HG02571 (cell line): Measurements from ENCODE around the gene AOC3.
"Not testable (repeated sequence)": the region's sequence is repeated elsewhere in the genome, so short reads cannot be mapped to it uniquely, and the experiment has no call there.

Experiments
- ATAC-seq: cut with Tn5 transposase; IDR thresholded peaks from one replicate; pipeline ENCODE4 v1.9.1; 2021; ENCODE audit warnings: mild to moderate bottlenecking, moderate library complexity; ENCODE audit not compliant: unreplicated experiment

AOC3 gene

DNA sequence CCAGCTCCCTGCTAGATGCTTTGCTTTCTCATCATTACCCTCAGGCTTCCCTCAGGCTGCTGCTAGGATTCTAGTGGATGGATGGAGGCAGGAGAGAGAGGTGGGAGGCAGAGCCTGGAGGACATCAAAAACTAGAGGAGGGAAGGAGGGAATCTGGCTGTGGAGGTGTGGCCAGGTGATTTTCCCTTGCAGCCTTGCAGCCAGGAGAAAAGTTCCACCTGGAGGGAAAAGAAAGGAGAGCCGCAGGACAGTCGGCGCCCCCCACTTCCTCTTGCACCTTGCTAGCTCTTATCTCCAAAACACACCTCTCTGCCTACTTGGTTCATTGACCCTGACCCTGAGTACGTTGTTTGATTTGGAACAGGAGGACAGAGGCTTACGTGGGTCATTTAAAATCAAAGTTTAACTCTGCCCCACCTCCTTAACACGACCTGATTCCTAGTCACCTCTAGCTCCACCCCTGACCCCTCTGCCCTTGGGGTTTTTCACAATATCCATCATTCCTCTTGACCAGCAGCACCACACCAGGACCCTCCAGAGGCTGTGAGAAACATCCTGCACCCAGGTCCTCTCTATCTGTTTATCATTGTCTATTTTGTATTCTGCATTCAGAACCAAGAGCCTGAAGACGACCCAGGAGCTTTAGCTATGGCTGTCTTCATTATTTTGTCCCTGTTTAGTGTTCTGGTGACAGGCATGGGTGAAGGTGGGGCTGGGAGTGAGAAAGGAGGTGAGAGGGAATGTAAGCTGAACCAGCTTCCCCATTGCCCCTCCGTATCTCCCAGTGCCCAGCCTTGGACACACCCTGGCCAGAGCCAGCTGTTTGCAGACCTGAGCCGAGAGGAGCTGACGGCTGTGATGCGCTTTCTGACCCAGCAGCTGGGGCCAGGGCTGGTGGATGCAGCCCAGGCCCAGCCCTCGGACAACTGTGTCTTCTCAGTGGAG lies 15.9 kb downstream of the AOC3 start:
- ATAC-seq = no peak

DNA sequence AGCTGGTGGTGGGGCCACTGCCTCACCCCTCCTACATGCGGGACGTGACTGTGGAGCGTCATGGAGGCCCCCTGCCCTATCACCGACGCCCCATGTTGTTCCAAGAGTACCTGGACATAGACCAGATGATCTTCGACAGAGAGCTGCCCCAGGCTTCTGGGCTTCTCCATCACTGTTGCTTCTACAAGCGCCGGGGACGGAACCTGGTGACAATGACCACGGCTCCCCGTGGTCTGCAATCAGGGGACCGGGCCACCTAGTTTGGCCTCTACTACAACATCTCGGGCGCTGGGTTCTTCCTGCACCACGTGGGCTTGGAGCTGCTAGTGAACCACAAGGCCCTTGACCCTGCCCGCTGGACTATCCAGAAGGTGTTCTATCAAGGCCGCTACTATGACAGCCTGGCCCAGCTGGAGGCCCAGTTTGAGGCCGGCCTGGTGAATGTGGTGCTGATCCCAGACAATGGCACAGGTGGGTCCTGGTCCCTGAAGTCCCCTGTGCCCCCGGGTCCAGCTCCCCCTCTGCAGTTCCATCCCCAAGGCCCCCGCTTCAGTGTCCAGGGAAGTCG lies 16.8 kb downstream of the AOC3 start:
- not testable (repeated sequence) for ATAC-seq

DNA sequence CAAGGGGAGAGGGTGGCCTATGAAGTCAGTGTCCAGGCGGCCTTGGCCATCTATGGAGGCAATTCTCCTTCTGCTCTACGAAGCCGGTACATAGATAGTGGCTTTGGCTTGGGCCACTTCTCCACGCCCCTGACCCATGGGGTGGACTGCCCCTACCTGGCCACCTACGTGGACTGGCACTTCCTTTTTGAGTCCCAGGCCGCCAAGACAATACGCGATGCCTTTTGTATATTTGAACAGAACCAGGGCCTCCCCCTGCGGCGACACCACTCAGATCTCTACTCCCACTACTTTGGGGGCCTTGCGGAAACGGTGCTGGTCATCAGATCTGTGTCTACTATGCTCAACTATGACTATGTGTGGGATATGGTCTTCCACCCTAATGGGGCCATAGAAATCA lies 17.3 kb downstream of the AOC3 start:
- ATAC-seq = no peak

DNA sequence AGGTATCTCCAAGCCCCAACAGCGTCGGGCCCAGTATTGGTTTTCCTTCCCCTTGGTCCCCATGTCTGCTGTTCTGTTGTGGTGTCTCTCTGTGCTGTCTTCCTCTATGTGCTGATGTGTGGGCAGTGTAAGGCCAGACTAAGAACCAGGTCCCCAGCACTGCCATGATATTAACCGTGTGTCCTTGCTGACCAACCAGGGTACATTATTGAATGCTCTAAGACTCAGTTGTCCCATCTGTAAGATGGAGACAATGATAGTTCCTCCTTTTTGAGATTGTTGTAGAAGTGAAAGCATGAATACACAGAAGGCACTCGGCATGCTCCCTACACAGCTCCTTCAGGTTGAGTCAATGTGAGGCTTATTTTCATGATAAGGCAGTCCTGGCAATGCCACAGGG lies 20.6 kb downstream of the AOC3 start:
- ATAC-seq = no peak

DNA sequence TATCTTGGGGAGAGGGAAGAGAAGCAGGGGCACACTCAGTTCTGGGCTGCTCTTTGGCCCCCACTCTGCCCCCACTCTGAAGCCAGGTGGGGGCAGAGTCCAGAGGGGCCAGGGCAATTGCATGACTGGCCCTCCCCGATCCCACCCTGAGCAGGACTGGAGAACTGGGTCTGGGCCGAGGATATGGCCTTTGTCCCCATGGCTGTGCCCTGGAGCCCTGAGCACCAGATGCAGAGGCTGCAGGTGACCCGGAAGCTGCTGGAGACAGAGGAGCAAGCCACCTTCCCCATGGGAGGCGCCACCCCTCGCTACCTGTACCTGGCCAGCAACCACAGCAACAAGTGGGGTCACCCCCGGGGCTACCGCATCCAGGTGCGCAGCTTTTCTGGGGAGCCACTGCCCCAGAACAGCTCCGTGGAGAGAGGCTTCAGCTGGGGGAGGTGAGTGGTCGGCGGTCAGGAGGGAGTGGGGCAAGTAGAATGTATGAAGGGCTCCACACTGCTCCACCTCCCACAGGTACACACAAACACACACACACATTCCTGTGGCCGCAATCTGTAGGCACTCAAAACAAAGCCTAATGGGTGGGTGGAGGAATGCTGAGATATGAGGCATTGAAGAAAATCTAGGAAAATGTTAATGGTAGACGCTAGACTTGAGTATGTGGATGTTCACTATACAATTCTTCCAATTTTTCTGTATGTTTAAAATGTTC lies 21.4 kb downstream of the AOC3 start:
- no peak for ATAC-seq

DNA sequence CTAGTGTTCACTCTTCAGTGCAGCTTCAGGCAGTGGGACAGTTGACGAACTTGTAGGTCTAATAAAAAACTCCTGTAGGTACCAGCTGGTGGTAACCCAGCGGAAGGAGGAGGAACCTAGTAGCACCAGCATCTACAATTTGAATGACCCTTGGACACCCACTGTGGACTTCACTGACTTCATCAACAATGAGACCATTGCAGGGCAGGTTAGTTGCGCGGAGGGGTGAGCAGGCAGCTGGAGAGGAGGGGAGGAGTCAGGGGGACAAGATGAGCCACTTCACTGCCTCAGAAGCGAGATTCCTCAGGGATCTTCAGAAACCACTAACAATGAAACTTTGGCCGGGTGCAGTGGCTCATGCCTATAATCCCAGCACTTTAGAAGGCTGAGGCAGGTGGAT lies 22.3 kb downstream of the AOC3 start:
- no peak for ATAC-seq

DNA sequence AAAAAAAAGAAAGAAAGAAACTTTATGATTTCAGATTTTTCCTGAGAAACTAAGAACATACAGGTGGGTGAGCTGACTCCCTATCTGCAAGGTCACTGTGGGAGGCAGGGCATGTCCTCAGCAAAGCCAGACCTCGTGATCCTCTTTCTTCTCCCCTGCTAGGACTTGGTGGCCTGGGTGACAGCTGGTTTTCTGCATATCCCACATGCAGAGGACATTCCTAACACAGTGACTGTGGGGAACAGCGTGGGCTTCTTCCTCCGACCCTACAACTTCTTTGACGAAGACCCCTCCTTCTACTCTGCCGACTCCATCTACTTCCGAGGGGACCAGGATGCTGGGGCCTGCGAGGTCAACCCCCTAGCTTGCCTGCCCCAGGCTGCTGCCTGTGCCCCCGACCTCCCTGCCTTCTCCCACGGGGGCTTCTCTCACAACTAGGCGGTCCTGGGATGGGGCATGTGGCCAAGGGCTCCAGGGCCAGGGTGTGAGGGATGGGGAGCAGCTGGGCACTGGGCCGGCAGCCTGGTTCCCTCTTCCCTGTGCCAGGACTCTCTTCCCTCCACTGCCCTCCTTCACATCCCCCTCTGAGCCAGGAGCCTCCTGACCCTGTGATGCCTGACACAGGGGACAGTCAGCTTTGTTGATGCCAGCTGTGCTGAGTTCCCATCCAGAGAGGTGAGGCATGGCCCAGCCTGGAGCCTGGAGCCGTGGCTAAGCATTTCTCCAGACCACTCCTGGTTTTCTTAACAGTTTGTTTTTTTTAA lies 23.1 kb downstream of the AOC3 start:
- ATAC-seq = not testable (repeated sequence)

DNA sequence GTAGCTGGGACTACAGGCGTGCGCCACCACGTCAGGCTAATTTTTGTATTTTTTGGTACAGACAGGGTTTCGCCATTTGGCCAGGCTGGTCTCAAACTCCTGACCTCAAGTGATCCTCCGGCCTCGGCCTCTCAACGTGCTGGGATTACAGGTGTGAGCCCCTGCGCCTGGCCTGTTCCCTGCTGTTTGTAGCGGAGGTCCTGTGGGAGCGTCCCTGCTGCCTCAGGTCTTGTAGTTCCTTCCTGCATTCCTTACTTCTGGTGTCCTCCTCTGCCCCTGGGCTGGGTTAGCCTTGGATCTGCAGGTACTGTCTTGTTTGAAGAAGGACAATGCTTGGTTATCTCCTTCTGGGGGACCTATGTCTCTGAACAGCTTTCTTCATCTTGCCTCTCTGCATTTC lies 26.0 kb downstream of the AOC3 start:
- no peak for ATAC-seq

DNA sequence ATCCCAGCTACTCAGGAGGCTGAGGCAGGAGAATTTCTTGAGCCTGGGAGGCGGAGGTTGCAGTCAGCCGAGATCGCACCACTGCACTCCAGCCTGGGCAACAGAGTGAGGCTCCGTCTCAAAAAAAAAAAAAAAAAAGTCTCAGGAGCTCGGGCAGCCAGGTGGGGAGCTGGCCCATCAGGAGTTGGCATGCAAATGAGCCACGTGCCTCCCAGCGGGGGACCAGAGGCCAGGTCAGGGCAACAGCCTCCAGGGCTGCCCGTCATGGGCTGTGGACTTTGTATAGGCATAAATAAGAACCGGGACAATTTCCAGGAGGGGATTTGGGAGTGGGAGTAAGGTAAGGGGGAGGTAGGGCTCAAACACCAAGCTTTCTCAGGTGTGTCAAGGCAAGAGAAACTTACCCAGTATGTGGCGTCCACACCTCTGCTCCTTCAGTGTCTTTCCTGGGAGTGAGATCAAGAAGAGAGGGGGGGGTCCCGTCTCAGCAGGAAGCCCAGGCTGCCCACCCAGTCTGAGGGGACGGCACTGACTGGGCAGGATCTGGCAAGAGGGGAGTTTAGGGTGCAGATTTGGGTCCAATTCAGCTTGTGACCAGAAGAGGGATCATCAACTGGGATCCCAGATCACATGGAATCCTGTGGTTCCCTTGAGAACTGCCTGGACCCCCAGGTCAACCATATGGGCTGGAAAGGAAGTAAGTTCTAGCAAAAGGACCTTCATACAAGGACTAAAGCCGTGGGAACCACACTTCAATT lies 27.3 kb downstream of the AOC3 start:
- ATAC-seq = no peak

DNA sequence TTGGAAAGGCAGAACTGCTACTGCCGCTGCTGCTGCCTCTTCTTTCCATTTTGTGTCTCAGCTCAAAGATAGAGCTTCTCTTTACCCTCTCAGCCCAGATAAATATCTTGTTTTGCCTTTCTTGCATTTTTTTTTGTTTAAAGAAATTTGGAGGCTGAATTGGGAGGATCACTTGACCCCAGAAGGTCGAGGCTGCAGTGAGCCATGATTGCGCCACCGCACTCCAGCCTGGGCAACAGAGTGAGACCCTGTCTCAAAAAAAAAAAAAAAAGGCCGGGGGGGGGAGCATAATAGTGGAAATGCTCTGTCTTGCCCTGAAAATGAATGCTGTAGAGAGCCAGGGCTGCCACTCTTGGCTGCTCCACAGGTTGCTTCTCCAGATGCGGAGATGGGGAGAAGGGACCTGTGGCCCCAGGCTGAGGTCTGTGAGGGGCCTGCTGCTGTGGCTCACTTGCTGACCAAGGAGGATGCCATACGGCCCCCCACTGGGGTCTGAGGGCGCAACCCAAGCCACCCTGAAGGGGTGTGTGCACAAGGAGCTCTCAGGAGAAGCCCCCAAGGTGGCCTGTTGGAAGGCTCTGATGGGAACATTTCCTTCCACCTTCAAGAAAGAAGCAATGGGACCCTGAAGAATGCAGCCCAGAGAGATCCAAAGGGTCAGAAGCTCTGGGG lies 28.1 kb downstream of the AOC3 start:
- ATAC-seq = no peak

DNA sequence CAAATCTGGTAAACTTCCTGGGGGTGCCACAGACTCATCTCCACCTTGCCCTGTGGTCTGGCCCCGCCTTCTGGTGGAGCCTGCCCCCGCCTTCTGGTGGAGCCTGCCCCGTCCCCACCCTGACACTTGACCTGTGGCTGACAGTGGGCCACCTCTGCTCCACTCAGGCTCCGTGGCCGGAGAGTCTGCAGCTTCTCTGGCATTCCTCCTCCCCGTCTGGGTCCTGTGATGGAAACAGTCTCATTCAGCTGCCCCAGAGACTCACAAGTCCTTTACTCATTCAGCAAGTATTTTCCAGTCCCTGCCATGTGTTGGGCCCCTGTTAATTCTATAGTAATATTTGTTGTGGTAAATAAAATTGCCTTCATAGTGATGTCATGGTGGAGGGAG lies 28.6 kb downstream of the AOC3 start:
- ATAC-seq = no peak

DNA sequence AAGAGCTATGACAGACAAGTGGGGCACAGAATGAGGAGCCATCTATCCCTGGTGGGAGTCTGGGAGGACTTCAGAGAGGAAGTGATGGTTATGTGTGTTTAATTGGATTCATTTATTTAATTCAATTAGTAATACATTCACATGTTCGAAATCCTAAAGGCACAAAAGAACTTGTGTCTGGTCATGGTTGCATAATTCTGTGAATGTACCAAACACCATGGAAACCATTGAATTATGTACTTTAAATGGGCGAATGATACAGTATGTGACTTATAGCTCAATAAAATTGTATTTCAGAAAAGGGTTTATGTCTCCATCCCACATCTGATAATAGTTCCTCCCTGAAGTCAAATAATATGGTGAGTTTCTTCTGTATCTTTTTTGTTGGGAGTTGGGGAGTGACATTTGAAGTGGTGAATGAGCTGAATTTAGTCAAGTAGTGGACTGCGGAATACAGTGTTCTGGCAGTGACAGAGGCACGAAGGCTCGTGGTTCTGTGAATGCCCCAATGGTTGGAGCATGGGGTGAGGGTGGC lies 29.8 kb downstream of the AOC3 start:
- ATAC-seq = no peak

DNA sequence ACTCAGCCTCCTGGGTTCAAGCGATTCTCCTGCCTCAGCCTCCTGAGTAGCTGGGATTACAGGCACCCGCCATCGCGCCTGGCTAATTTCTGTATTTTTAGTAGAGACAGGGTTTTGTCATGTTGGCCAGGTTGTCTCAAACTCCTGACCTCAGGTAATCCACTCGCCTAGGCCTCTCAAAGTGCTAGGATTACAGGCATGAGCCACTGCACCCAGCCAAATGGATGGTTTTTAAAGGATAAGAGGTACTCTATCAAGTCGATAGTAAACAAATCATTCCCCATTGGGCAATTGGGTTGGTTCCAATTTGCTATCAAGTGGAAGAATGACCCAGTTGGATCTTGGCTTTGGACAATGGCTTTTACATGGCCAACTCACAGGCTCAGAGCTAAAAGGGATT lies 30.7 kb downstream of the AOC3 start:
- not testable (repeated sequence) for ATAC-seq

DNA sequence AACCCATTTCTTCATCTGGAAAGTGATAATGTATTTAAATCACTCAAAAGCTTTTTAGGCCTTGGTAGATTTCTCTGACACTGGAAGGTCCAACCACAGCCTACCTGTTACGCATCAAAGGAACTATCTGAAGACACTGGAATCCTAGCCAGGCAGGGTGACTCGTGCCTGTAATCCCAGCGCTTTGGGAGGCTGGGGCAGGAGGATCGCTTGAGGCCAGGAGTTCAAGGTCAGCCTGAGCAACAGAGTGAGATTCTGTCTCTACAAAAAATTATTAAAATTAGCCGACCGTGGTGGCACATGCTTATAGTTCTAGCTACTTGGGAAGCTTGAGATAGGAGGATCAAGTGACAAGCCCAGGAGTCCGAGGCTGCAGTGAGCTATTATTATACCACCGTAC lies 31.2 kb downstream of the AOC3 start:
- ATAC-seq = no peak

DNA sequence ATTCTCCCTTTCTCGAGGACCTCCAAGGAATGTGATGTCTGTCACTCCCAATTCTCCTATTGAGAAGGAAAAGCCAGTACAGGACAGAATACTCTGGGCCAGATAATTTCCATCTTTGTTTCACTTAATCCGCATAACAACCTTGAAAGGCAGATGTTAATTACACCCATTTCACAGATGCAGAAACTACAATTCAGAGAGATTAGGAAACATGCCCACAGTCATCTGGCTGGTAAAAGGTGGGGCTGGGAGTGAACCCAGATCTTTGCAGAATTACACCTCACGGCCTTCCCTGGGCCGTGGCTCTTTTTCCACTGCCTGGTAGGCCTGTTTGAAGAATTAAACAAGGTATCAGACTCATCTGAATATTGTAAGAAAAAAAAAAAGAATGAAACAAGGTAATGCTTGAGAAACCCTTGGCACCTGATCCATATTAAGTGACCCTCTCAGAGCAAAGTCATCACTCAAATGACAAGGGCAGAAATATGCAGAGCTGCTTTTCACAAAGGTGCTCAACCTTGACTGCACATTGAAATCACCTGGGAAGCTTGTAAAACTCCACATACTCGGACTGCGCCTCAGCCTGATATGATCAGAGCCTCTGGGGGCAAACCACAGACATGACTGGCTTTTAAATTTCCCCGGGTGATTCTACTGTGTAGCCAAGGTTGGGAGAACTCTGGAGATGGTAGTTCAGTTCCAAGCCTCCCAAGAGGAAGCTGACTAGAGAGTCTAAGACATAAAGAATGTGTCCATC lies 33.0 kb downstream of the AOC3 start:
- no peak for ATAC-seq

DNA sequence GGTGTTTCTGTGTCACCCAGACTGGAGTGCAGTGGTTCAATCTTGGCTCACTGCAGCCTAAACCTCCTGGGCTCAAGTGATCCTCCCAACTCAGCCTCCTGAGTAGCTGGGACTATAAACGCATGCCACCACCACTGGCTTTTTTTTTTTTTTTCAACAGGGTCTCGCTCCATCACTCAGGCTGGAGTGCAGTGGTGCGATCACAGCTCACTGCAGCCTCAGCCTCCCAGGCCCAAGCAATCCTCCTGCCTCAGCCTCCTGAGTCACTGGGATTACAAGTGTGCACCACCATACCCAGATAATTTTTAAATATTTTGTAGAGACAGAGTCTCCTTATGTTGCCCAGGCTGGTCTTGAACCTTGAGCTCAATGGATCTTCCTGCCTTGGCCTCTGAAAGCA lies 34.8 kb downstream of the AOC3 start:
- not testable (repeated sequence) for ATAC-seq

DNA sequence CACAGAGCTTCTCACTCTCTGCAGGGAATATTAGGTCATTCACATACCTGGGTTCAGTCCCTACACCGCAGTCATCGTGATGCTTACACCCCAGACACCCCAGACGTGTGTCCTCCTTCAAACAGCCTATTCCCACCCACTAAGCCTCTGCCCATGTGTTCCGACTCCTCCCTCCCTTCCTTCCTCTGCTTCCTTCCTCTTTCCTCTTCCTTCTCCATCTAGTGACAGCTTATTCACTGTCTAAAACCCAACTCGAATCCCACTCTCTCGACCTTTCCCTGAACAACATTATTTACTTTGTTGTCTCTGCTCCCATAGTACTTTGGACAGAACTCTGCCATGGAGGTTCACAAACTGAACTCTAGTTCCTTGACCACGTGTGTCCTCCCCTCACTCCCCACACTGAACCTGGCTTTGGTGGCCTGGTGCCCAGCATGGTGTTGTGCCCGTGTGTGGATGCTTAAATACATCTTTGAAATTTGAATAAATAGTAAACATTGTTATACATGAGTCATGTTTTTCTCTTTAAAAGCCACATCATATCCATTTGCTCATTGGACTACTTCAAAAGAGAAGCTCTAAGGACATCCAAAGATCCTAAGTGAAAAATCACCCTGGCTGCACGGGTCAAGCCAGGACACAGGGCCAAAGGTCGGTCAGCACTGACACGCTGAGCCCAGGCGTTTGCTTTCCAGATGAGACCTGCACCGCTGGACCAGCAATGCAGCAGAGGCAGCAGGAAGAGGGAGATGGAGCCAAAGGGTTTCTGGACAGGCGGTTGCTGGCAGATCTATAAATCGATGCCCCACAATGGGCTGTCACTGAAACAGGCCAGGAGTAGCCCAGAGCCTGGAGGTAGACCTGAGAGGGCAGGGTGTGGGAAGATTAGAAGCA lies 35.5 kb downstream of the AOC3 start:
- no peak for ATAC-seq

DNA sequence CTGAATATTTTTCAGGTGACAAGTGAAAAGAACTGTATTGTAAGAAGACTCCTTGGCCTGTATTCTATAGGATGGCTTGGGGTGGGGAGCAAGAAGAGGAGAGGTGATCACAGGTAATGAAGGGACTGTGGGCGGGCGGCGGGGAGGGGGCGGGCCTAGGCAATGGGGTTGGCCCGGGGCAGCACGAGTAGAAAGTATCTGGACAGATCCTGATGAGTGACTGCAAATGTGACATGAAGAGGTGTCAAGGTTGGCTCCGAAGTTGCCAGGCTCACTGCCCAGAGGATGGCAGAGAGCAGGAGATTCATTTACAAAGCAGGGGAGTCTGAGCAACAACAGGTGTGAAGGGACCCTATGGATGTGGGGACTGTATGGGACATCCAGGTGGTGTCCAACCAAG lies 38.8 kb downstream of the AOC3 start:
- ATAC-seq = no peak
